Smooth muscle cell (in vitro differentiated cells): ENCODE data around the gene IRAK1. TPM values are rescaled to one million over a fixed set of nuclear protein-coding genes. Genes with fewer than 3 reads are reported as not detected.

Source experiments
- DNase-seq: peaks from one replicate; lab custom pipeline; 2025; ENCODE audit not compliant: unreplicated experiment; lab: John Stamatoyannopoulos, UW
- H2AFZ ChIP-seq: fragments of 200-600 bp; sonication (generic); 2 replicates; pipeline ENCODE4 v1.6.0; 2016; ENCODE audit warnings: antibody characterized with exemption, low read depth, mild to moderate bottlenecking
- H3F3A ChIP-seq: fragments of 200-600 bp; sonication (generic); 2 replicates; pipeline ENCODE4 v1.6.0; 2017; ENCODE audit warnings: antibody characterized with exemption, low read depth
- H3K27ac ChIP-seq: fragments of 200-600 bp; sonication (generic); 2 replicates; pipeline ENCODE4 v1.5.1; 2016; ENCODE audit warnings: low read depth, mild to moderate bottlenecking
- H3K27me3 ChIP-seq: fragments of 200-600 bp; sonication (generic); 2 replicates; pipeline ENCODE4 v1.6.1; 2016; ENCODE audit warnings: low read depth, mild to moderate bottlenecking
- H3K36me3 ChIP-seq: fragments of 200-600 bp; sonication (generic); 2 replicates; pipeline ENCODE4 v1.5.1; 2016; ENCODE audit warnings: low read depth
- H3K4me1 ChIP-seq: fragments of 200-600 bp; sonication (generic); 2 replicates; pipeline ENCODE4 v1.5.1; 2016; ENCODE audit warnings: low read depth
- H3K4me2 ChIP-seq: fragments of 200-600 bp; sonication (generic); 2 replicates; pipeline ENCODE4 v1.6.0; 2016; ENCODE audit warnings: mild to moderate bottlenecking
- H3K4me3 ChIP-seq: fragments of 200-600 bp; sonication (generic); 2 replicates; pipeline ENCODE4 v1.5.1; 2016; ENCODE audit warnings: mild to moderate bottlenecking
- H3K79me2 ChIP-seq: fragments of 200-600 bp; sonication (generic); 2 replicates; pipeline ENCODE4 v1.6.0; 2016; ENCODE audit warnings: low read depth, mild to moderate bottlenecking
- H3K9ac ChIP-seq: fragments of 200-600 bp; sonication (generic); 2 replicates; pipeline ENCODE4 v1.6.0; 2016; ENCODE audit warnings: low read depth
- H3K9me3 ChIP-seq: fragments of 200-600 bp; sonication (generic); replicated peaks from 2 replicates; pipeline ENCODE4 v1.5.1; 2016; ENCODE audit warnings: low read depth
- H4K20me1 ChIP-seq: fragments of 200-600 bp; sonication (generic); 2 replicates; pipeline ENCODE4 v1.6.0; 2016; ENCODE audit warnings: low read depth
- WGBS: methylation state at CpG from one replicate; pipeline ENCODE4 v1.1.7; 2016; ENCODE audit warnings: low lambda C conversion rate; 5-methylcytosine and 5-hydroxymethylcytosine counted together
- polyA plus RNA-seq: library from polyadenylated mRNA; unstranded; fragments of >200 nt; fragmentation: Nextera tagmentation; extraction: Ambion mirVana; gene quantifications from 2 replicates; pipeline ENCODE4 v1.2.1, GENCODE V29; 2016
- total RNA-seq: library from RNA; depleted of rRNA; stranded (reverse); fragments of >200 nt; gene quantifications from 2 replicates; pipeline ENCODE4 v1.2.3, GENCODE V29; 2014
- TF ChIP-seq, protein P1 (sequence below): fragments of 200-600 bp; sonication (generic); IDR thresholded peaks from 2 replicates; pipeline ENCODE4 v1.5.1; 2017; ENCODE audit warnings: borderline replicate concordance, mild to moderate bottlenecking, antibody characterized with exemption; ENCODE audit not compliant: insufficient read depth, poor library complexity, severe bottlenecking

The IRAK1 gene
- total and polyA plus RNA-seq, 2 experiments from 2014 or later: 29.4 to 63.4 TPM

DNA sequence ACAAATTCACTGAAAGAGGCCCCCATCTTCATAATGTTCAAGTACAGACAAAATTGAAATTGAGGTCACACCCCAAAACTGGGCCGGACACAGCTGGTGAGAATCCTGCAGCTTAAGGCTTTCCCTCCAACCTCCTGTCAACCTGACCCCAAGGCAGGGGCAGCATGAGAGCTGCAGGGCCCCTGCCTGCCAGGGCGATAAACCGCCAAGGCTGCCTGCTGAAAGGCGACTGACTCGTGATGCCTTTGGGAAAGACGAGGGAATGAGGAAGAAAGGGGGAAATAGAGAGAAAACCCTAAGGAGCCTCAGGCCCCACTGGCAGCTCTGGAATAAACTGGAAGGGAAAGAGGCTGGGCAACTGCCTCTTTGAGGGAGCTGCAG is 7.3 kb upstream of the IRAK1 start:
- WGBS: 91% methylated on average over 6 of the region's 6 CpGs
- Histone ChIP-seq H3K9me3 (no peaks in the 10 kb centered on the region), H4K20me1 (no peaks in the 10 kb centered on the region), H3K4me3 (no peak overlapping the region), H2AFZ (no peak overlapping the region), H3K4me1 (no peaks in the 10 kb centered on the region), H3K4me2 (no peak overlapping the region), H3K9ac (no peak overlapping the region), H3K36me3 (no peaks in the 10 kb centered on the region), H3K79me2 (no peaks in the 10 kb centered on the region), H3K27me3 (no peaks in the 10 kb centered on the region), H3K27ac (no peak overlapping the region), H3F3A (no peaks in the 10 kb centered on the region)
- TF ChIP-seq, protein P1, sequence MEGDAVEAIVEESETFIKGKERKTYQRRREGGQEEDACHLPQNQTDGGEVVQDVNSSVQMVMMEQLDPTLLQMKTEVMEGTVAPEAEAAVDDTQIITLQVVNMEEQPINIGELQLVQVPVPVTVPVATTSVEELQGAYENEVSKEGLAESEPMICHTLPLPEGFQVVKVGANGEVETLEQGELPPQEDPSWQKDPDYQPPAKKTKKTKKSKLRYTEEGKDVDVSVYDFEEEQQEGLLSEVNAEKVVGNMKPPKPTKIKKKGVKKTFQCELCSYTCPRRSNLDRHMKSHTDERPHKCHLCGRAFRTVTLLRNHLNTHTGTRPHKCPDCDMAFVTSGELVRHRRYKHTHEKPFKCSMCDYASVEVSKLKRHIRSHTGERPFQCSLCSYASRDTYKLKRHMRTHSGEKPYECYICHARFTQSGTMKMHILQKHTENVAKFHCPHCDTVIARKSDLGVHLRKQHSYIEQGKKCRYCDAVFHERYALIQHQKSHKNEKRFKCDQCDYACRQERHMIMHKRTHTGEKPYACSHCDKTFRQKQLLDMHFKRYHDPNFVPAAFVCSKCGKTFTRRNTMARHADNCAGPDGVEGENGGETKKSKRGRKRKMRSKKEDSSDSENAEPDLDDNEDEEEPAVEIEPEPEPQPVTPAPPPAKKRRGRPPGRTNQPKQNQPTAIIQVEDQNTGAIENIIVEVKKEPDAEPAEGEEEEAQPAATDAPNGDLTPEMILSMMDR: no peak
- no peak for DNase-seq

DNA sequence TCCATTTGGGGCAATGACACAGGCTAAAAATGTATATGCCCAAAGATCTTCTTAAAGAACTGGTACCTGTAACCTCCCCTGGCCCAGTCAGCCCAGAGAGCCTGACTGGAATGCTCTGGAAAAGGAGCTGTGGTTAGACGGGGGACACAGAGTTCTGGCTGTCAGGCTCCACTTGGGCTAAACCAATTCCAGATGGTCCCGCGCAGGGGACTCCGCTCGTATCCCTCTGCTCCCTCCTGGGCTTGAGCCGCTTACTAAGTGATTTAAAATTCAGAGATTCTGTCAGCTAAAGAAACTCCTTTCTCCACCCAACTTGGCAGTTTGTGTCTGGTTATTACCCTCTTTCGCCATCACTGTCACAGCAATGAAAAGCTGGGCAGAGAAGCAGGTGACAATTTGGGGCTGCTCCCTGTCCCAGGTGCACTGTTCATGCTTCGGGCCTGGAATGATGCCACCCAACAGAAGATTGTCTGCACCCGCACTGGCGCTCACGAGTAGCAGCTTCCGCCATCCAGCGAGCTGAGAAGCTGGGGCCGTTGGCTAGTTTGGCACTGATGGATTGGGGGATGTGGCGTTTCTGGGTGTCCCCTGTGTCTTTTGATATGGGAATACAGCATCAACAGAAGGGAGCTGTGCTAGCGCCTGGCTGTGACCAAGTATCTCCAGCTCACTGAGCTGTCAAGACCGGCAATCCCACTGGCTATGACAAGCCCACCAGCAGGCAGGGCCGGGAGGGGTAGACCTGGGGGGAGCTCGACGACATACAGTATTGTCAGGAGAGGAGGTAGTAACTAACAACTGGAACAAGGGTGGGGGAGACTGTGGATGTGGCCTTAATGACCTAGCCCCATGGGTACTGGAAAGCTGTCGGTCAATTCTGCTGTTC is 6.7 kb upstream of the IRAK1 start:
- H3K4me2 ChIP-seq: no peak overlapping the region
- WGBS: 89% methylated on average over 21 of the region's 21 CpGs
- no peak overlapping the region for H3K9ac ChIP-seq
- H3K79me2 ChIP-seq: no peaks in the 10 kb centered on the region
- no peak for DNase-seq
- no peaks in the 10 kb centered on the region for H3K9me3 ChIP-seq
- H3K4me3 ChIP-seq: no peak overlapping the region
- TF ChIP-seq, protein P1: no peak
- no peaks in the 10 kb centered on the region for H3F3A ChIP-seq
- H3K36me3 ChIP-seq: no peaks in the 10 kb centered on the region
- H4K20me1 ChIP-seq: no peaks in the 10 kb centered on the region
- no peaks in the 10 kb centered on the region for H3K4me1 ChIP-seq
- no peak overlapping the region for H2AFZ ChIP-seq
- no peaks in the 10 kb centered on the region for H3K27me3 ChIP-seq
- H3K27ac ChIP-seq: no peak overlapping the region

DNA sequence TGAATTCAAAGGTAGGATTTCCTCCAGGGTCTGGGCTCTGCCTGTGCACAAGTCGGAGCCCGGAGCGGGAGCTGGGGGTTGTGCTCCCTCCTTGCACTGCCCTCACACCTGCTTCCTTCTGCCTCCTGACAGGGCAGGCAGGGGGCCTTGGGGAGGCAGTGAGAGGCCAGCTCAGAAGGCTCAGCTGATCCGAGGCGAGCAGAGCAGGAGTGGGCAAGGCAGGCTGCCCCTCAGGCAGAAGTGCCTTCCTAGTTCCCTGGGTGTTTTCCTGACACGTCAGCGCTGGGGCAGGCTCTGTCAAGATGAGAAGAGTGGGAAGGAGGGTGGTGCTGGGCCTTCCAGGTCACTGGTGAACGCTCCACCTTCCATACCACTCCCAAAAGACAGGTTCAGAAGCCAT is 5.5 kb upstream of the IRAK1 start:
- no peaks in the 10 kb centered on the region for H3K36me3 ChIP-seq
- no peak overlapping the region for H3K4me3 ChIP-seq
- no peaks in the 10 kb centered on the region for H3F3A ChIP-seq
- no peaks in the 10 kb centered on the region for H3K27me3 ChIP-seq
- H4K20me1 ChIP-seq: no peaks in the 10 kb centered on the region
- H3K27ac ChIP-seq: no peak overlapping the region
- no peak overlapping the region for H3K4me2 ChIP-seq
- H3K79me2 ChIP-seq: no peaks in the 10 kb centered on the region
- H2AFZ ChIP-seq: no peak overlapping the region
- no peak overlapping the region for H3K9ac ChIP-seq
- DNase-seq: no peak
- no peaks in the 10 kb centered on the region for H3K9me3 ChIP-seq
- TF ChIP-seq, protein P1: no peak
- peaks cover 3% of the 10 kb centered on the region for H3K4me1 ChIP-seq
- WGBS: 76% methylated on average over 8 of the region's 8 CpGs

DNA sequence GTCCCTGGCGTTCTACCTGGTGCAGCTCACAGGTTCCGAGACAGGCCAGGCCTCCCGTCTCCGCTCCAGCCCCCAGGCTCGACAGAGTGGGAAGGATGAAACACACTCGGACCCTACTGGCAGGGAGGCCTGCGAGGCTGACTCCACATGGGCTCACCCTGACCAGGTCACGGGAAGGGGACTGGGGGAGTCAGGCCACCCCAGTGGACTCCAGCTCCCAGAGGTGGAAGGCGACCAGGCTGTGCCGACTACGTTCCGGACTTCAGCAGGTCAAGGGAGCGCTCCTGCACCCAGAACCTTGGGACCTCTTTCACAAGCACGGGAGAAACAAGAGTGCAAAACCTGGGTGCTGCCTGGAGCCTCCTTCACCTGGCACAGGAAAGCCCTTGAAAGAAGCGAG is 4.6 kb upstream of the IRAK1 start:
- no peak for DNase-seq
- H3K4me3 ChIP-seq: no peak overlapping the region
- H3K4me2 ChIP-seq: no peak overlapping the region
- H3K79me2 ChIP-seq: no peaks in the 10 kb centered on the region
- no peaks in the 10 kb centered on the region for H3K9me3 ChIP-seq
- H3K9ac ChIP-seq: no peak overlapping the region
- H3K4me1 ChIP-seq: peaks cover 5% of the 10 kb centered on the region
- no peak overlapping the region for H2AFZ ChIP-seq
- H4K20me1 ChIP-seq: no peaks in the 10 kb centered on the region
- WGBS: 89% methylated on average over 15 of the region's 15 CpGs
- TF ChIP-seq, protein P1: no peak
- no peaks in the 10 kb centered on the region for H3K27me3 ChIP-seq
- no peaks in the 10 kb centered on the region for H3K36me3 ChIP-seq
- H3K27ac ChIP-seq: no peak overlapping the region
- no peaks in the 10 kb centered on the region for H3F3A ChIP-seq
